ENCODE results near the gene MYLK4.

MYLK4 gene

DNA sequence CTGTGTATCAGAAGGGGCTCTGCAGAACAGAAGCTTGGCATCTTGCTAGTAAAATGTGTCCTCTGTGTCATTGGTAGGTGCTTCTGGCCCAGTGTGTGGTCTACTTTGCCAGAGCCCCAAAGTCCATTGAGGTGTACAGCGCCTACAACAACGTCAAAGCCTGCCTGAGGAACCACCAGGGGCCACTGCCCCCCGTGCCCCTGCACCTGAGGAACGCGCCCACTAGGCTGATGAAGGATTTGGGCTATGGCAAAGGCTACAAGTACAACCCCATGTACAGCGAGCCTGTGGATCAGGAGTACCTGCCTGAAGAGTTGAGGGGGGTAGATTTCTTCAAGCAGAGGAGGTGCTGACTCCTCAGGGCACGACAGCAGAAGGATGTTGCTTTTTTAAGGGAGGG lies 34.2 kb upstream of the MYLK4 start:
- DNase-seq (ENCODE audit: low read depth), result no peak
- TF ChIP-seq, protein P1, sequence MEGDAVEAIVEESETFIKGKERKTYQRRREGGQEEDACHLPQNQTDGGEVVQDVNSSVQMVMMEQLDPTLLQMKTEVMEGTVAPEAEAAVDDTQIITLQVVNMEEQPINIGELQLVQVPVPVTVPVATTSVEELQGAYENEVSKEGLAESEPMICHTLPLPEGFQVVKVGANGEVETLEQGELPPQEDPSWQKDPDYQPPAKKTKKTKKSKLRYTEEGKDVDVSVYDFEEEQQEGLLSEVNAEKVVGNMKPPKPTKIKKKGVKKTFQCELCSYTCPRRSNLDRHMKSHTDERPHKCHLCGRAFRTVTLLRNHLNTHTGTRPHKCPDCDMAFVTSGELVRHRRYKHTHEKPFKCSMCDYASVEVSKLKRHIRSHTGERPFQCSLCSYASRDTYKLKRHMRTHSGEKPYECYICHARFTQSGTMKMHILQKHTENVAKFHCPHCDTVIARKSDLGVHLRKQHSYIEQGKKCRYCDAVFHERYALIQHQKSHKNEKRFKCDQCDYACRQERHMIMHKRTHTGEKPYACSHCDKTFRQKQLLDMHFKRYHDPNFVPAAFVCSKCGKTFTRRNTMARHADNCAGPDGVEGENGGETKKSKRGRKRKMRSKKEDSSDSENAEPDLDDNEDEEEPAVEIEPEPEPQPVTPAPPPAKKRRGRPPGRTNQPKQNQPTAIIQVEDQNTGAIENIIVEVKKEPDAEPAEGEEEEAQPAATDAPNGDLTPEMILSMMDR (IDR thresholded peaks at IDR 0.05; ENCODE audit: control insufficient read depth, extremely low read depth, insufficient read depth), result no peak
- no peak overlapping the region for H3K4me3 ChIP-seq (ENCODE audit: low read depth, low read length)

DNA sequence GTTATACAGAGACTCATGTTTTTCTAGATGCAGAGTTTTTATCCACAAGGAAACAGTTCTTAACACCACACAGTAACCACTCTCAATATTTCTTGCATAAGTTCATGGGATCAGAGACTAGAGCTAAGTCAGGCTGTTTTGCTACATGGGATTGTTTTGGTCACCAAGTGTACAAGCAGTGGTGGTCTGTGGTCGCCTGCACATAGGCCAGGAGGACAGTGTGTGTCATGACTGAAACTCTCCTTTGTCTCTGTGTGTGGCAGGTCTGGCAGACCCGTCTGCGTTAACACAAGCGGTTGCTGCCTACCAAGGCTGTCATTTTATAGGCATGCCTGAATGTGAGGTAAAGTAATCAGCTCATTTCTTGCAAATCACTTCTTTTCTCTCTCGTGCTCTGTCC lies 33.3 kb upstream of the MYLK4 start:
- no peak for DNase-seq (ENCODE audit: low read depth)
- TF ChIP-seq, protein P1 (IDR thresholded peaks at IDR 0.05; ENCODE audit: control insufficient read depth, extremely low read depth, insufficient read depth), result no peak
- no peak overlapping the region for H3K4me3 ChIP-seq (ENCODE audit: low read depth, low read length)

DNA sequence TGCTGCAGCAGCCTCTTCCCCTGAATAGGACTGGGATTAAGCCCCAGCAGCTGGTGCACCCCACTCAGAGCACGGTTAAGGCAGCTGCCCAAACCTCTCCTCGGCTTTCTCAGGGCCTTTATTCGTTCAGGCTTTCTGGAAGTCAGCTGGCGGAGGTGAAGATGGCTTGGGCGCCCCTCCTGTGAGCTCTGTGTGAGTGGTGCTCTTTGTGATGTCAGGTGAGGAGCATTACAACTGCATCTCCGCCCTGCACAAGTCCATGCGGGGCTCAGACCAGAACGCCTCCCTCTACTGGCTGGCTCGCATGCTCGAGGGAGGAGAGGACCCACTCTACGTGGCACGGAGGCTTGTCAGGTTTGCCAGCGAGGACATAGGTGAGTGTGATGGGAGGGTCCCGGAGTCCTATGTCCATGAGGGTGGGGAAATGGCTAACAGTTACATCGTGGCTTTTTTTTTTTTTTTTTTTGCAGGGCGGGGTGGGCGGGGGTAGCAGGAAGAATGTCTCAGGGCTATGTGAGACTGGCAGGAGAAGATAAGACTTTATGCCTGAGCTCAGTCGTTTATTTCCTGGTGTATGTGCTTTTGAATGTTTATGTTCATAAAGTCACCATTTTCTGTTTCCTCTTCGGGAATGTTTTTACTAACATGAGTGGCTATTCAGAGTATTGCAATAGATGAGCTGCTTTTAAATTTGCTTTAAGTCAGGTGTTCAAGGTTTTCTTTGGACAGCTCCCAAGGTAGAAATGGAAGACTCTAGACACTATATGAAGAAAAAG lies 32.7 kb upstream of the MYLK4 start:
- H3K4me3 ChIP-seq (ENCODE audit: low read depth, low read length), result no peak overlapping the region
- peak; percentile 26 for DNase-seq (ENCODE audit: low read depth)
- TF ChIP-seq, protein P1 (IDR thresholded peaks at IDR 0.05; ENCODE audit: control insufficient read depth, extremely low read depth, insufficient read depth), result peak; percentile 41

DNA sequence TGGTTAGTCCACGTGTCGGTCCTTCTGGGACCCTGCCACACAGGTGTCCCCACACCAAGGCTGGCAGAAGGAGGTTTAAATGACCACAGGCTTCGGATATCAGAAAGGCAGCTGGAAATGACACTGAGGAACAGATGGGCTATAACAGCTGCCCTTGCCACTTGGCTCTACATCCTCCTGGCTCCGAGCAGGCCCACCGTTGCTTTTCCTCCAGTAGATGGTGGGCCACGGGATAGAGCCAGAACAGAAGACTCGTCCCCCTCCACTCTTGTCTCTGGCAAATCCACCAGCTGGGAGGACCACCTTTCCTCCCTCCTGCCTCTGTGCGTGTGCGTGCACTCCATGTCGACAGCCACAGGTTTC lies 32.1 kb upstream of the MYLK4 start:
- TF ChIP-seq, protein P1 (IDR thresholded peaks at IDR 0.05; ENCODE audit: control insufficient read depth, extremely low read depth, insufficient read depth), result no peak
- DNase-seq (ENCODE audit: low read depth), result no peak
- no peak overlapping the region for H3K4me3 ChIP-seq (ENCODE audit: low read depth, low read length)

- H3K4me3 ChIP-seq (ENCODE audit: low read depth, low read length), result no peak overlapping the region
- TF ChIP-seq, protein P1 (IDR thresholded peaks at IDR 0.05; ENCODE audit: control insufficient read depth, extremely low read depth, insufficient read depth), result no peak
- DNase-seq (ENCODE audit: low read depth), result no peak
These were observed 31.6 kb upstream of the MYLK4 start for GRCh38 chr6:2782356-2782708.

GRCh38 chr6:2781685-2782355 lies 31.1 kb upstream of the MYLK4 start:
- TF ChIP-seq, protein P1 (IDR thresholded peaks at IDR 0.05; ENCODE audit: control insufficient read depth, extremely low read depth, insufficient read depth), result no peak
- no peak for DNase-seq (ENCODE audit: low read depth)
- no peak overlapping the region for H3K4me3 ChIP-seq (ENCODE audit: low read depth, low read length)
